Raji (cell line): ENCODE results near the gene MT1G.

Experiments used
- POLR2A ChIP-seq: IDR thresholded peaks from 2 replicates; pipeline ENCODE4 v1.6.1; 2011; ENCODE audit warnings: low read depth, low read length, control low read depth; ENCODE audit not compliant: insufficient read depth

MT1G gene

DNA sequence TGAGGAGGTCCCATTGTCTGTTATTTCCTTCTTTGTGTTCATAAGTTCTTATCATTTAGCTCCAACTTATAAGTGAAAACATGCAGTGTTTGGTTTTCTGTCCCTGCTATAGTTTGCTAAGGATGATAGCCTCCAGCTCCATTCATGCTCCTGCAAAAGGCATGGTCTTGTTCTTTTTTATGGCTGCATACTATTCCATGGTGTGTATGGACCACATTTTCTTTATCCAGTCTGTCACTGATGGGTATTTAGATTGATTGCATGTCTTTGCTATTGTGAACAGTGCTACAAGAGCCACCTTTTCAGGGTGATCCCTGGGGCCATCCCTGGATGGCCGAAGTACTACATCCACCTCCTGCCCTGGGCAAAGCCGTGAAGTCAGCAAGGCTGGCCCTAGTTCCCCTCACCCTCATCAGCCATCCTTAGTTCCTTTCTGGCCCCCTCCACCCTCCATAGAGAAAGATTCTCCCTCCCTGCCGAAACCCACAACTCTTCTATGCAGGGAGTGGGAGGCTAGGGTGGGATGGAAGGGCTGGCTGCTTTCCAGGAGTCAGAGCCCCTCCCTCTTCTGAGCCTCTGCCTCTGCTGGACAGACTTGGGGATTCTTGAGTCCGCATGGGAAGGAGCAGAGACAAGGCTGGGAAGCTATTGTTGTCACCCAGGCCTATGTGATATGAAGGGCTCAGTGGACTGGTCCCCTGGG is 22.7 kb upstream of the MT1G start:
- no peak for TF ChIP-seq POLR2A

DNA sequence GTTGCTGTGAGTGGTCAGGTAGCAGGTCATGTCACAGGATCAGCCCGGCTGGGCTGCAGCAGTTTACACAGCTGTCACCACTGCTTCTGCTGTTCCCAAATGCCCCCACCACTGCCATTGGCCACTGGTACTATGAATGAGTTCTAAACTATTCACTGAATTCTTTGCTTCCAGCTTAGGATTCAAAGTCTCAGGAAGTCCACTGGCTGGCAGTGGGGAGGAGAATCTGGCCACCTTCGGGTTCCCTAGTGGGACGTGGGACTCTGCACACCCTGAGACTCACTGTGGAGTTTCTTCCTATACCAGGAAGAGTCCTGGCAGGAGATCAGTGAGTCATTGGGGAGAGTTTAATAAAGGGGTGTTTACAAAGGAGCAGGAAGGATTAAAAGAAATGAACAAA is 21.3 kb upstream of the MT1G start:
- TF ChIP-seq POLR2A: no peak

DNA sequence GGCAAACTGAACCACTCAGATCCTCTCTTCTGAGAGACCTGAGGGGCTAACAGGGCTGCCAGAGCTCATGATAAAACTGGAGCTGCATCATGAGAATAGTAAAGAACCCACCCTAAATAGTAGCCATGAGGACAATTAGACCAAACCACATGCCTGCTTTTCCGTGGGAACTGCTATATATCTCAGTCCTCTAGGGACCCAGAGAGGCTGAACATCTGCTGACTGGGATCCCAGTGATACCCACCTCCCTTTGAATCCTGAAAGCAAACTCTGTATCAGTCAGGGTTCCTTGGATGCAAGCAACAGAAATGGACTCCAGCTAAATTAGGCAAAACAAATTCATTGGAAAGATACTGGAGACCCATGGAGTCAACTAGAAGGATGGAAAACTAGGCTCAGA is 20.9 kb upstream of the MT1G start:
- no peak for TF ChIP-seq POLR2A

DNA sequence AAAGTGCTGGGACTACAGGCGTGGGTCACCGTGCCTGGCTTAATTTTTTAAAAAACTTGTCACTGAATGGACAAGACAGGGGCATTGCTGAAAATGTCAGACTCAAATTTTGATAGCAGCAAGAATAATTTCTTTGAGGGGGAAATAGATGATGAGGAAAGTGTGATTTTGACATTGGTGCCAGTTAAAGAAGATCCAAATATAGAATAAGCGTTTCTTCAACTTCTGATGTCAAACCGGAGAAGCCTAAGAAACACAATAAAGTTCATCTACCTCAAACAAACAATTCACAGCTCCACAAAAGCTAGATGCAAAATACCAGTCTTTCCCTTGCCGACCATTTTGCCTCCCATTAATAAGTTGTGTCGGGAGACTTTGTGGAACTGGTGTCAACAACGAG is 18.9 kb upstream of the MT1G start:
- no peak for TF ChIP-seq POLR2A

DNA sequence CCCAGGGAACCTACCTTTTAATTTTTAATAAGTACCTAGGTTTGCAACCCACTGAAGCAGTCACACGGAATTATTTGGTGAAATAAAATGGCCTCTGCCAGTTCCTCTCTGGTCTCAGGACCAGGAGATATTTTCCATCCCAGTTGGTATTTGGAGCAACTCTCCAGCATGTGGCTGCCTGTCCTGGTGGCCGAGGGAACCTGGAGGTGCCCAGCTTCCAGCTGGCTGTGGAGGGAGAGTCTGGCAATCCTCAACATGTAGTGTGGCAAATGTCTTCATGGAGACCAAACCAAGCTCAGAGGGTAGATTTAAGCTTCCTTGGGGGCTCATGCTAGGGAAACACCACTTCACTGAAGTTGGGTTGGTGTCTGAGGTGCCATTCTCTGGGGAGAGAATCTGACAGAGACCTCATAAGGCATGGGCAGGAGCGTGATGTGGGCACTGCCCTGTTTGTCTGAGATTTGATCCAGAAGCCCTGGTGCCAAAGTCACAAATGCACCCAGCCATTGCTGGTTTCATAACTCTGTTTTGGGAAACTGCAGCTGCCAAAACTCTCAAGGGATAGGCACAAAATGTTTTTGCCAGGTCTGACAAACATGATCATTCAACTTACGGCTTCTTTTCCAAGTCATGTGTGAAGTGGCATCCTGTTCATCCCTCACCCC is 17.2 kb upstream of the MT1G start:
- TF ChIP-seq POLR2A: no peak

DNA sequence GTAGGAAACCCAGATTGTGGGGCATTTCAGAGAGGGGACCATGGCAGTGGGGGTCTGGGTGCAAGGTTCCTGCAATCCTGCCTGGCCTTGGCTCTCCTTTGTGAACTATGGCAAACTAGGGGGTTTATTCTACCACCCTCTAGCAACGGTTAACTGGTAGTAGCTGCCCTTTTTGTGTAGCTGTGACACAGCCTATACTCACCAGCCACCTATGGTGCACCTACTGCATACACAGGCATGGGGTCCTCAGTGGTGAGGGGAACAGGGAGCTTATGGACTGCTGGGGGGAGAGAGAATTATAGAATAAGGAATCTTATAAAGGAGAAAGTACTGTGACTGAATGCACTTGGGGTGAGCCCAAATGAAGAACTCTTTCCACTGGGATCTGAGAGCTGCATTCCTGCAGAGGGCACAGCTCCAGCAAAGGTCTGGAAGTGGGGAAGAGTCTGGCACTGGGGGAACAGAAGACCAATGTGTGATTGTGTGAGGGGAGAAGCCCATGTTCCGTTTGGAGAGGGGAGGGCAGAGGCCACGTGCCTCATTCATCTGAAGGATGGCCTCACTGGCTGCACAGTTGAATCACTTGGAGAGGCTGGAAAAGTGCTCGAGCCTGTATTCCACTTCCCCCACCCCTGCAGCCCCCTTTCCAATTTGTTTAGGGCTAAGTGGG is 16.5 kb upstream of the MT1G start:
- no peak for TF ChIP-seq POLR2A

DNA sequence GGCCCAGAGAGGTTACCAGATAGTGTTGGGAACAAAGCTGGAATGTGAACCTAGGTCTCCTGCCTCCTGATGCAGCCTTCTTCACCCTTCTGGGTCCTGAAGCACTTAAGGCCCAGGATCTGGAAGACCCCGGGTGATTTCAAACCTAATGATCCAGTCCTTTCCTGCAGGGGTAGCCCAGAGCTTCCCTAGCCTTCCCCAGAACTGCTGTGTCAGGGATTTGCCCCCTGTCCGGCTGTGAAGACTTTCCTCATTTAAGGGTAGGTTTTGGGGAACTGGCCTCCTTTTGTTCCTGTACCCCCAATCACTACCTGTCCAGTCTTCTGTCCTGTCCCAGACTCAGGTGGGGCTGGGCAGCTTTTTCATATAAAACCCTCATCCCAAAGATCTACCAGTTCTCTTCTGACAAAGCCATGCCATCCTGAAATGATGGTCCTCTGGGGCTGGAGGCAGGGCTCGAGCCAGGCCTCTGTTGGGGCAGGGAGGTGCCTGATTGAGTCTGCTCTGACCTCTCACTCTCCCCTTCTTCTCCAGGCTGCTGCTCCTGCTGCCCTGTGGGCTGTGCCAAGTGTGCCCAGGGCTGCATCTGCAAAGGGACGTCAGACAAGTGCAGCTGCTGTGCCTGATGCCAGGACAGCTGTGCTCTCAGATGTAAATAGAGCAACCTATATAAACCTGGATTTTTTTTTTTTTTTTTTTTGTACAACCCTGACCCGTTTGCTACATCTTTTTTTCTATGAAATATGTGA is 15.7 kb upstream of the MT1G start:
- no peak for TF ChIP-seq POLR2A

DNA sequence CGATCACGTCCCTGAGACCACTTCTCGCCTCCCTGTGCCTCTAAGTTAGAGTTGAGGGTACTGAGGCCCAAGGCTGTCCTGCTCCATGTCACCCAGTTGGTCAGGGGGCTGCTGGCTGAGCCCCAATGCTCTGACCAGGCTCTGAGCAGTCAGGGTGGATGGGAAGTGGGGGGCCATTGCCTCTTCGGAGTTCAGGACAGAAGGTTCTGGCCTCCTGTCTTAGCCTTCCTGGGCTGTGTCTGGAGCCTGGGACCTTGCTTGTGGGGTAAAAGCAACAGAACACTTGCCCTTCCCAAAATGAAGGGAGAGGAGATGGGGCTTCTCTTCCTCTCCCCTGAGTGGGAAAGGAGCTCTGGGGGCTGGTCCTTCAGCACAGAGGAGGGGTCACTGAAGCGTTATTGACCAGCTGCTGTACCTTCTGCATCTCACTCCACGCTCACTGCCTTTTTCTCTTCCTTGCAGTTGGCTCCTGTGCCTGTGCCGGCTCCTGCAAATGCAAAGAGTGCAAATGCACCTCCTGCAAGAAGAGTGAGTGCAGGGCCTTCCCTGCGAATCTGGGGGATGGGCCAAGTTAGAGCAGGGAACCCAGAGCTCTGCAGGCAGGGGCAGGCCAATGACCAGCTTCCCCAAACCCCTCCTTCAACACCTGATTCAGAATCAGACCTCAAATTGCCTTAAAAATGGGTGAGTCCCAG is 15.0 kb upstream of the MT1G start:
- TF ChIP-seq POLR2A: no peak

DNA sequence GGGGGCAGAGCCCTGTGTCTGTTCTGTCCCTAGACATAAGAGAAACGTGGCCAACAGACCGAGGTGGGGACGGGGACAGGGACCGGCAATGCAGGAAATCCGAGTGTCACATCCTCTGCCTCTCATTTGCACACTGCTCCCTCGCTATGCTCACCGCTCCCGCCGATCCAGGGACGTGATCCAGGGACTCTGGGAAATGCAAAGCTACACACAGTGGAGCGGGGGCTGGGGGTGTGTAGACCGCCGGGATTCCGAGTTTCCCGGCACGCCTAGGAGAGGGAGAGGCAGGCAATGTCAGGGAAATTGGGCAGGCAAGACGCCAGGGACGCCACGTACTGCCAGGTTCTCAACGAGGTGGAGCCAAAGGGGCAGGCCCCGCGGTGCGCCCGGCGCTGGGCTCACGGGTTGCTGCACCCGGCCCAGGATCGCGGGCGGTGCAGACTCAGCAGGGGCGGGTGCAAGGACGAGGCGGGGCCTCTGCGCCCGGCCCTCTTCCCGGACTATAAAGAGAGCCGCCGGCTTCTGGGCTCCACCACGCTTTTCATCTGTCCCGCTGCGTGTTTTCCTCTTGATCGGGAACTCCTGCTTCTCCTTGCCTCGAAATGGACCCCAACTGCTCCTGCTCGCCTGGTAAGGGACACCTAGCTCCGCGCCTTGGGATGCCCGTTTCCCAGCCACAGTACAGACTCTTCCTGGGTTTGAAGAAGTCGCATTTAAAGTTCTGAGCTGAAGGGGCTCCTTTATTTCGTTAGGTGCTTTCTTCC is 14.3 kb upstream of the MT1G start, which contains the start of gene MT1X:
Gene MT1X (plus strand): TSS at position 532 of the 764 bp plus-strand sequence. CDS start 71 bp downstream, at position 603.
- peak; percentile 93 for TF ChIP-seq POLR2A

DNA sequence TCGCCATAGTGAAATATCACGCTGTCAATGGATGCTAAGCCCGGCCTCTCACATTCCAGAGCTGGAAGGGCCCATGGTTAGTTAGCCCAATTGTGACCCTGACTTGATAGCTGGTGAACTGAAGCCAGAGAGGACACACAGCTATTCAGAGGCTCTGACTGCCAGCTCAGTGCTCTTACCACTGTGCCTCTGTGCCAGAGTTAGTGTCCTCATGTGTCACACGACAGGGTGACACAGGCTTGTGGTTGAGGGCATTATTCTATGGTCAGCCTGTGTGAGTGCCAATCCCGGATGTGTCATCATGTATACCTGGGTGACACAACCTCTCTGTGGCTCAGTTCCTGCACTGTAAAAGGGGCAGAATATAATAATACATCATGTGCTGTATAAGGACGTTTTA is 12.0 kb upstream of the MT1G start:
- no peak for TF ChIP-seq POLR2A

DNA sequence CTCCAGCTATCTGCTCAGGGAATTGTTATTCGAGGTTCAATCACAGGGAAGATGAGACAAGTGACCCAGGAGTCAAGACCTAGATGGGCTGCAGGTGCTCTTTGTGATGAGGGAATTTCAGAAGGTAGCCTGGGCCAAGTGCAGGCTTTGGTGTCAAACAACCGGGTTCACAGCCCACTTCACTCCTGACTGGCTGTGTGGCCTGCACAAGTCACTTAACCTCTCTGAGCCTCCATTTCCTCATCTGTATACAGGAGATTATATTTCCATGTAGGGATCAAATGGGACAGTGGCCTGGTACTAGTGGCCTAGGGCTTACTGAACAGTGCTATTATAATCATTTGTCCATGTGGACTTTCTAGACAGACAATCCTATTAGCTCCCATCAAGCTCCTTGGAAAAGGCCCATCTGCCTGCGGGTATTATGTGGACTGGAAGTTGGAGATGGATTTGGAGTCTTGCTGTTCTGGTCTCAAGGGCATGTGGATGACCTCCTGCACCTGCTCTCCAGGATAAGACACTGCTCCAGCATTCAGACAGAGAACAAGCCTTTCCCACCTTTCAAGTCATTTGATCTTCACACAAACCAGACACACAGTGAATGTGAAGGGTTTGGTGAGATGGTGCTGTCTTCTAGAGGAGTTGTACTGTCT is 11.3 kb upstream of the MT1G start:
- no peak for TF ChIP-seq POLR2A

DNA sequence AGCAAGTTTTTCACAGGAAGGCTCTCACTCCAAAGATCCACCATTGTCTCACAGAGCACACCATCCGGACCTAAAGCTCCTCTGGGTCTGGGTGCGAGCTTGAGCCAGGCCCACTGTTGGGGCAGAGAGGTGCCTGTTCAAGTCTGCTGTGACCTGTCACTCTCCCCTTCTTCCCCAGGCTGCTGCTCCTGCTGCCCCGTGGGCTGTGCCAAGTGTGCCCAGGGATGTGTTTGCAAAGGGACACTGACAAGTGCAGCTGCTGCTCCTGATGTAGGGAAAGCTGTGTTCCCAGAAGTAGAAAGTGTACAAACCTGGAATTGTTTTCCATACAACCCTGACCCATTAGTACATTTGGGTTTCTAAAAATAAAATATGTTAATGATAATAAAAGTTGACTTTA is 9.6 kb upstream of the MT1G start:
- no peak for TF ChIP-seq POLR2A

DNA sequence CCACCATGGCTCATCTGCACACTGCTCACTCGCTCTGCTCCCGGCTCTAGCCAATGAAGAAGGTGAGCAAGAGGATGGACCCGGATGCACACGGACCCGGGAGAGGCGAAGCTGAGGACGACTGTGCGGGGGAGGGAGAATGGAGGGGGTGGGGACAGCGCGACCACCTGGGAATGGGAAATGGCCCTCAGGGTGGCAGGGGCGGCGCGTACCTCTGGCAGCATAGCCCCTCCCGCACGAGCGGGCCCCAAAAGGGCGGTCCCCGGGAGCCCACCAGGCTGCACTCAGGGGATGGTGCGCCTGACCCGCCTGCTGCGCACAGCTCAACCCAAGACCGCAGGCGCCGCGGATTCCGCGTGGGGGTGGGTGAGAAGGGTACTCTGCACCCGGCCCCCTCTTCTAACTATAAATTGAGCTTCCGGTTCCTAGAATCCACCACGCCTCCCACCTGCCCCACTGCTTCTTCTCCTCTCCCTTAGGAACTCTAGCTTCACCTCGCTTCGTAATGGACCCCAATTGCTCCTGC is 7.9 kb upstream of the MT1G start:
- no peak for TF ChIP-seq POLR2A
